ENCODE results near the gene RFX8.

Gene RFX8

GRCh38 chr2:101348883-101349282 is 126.0 kb downstream of the RFX8 start:
- no peak for DNase-seq (ENCODE audit: low read depth)
